GM19351 (cell line): ENCODE data around the gene FOXD4L1.
"Not testable (repeated sequence)": the region's sequence is repeated elsewhere in the genome, so short reads cannot be mapped to it uniquely, and the experiment has no call there.

ENCODE experiments used
- ATAC-seq: cut with Tn5 transposase; IDR thresholded peaks from one replicate; pipeline ENCODE4 v1.9.1; 2021; ENCODE audit warnings: mild to moderate bottlenecking, moderate library complexity; ENCODE audit not compliant: unreplicated experiment

Gene FOXD4L1

DNA sequence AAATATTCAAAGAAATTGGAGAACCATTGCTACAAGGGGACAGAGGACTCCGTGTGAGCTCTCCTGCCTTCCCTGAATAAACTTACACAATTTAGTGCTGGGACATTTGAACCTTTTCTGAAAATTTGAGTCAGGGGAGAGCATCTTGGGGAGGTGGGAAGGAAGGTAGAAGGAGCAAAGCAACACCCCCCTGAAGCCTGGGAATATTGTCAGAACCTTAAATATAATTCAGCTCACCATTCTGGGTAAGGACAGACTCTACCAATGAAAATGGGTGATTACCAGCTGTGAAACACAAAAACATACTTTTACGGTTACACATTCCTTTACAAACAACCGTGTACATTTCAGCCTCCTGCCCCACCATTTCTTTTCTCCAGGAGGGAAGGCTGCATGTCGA is at the start of gene FOXD4L1:
TSS of gene FOXD4L1 (plus strand) at position 301 of the 400 bp plus-strand sequence. CDS start 592 bp downstream, outside the sequence.
- not testable (repeated sequence) for ATAC-seq

DNA sequence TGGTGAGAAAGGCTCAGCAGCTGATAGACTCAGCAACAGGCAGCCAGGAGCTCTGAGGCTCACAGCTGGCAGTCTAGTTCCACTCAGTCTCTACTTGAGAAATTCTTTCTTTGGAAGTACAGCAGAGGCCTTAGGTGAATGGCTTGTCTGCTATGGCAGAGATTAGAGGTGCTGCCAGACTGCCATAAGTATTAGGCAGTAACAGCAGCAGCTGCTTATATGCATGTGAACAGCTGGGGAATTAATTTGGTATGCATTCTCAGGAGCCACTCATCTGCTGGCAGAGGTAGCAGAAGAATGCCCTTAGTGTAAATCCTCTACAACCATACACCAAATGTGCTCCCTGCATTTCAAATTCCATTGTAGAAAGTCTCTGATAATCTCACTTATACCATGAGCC is 32.7 kb upstream of the FOXD4L1 start:
- not testable (repeated sequence) for ATAC-seq

- not testable (repeated sequence) for ATAC-seq
Measured at GRCh38 chr2:113476688-113477368, 21.6 kb upstream of the FOXD4L1 start.

- ATAC-seq, result not testable (repeated sequence)
Measured at GRCh38 chr2:113496527-113496926, 1.9 kb upstream of the FOXD4L1 start.

GRCh38 chr2:113499019-113499885 is 787 bp downstream of the FOXD4L1 start:
- not testable (repeated sequence) for ATAC-seq

DNA sequence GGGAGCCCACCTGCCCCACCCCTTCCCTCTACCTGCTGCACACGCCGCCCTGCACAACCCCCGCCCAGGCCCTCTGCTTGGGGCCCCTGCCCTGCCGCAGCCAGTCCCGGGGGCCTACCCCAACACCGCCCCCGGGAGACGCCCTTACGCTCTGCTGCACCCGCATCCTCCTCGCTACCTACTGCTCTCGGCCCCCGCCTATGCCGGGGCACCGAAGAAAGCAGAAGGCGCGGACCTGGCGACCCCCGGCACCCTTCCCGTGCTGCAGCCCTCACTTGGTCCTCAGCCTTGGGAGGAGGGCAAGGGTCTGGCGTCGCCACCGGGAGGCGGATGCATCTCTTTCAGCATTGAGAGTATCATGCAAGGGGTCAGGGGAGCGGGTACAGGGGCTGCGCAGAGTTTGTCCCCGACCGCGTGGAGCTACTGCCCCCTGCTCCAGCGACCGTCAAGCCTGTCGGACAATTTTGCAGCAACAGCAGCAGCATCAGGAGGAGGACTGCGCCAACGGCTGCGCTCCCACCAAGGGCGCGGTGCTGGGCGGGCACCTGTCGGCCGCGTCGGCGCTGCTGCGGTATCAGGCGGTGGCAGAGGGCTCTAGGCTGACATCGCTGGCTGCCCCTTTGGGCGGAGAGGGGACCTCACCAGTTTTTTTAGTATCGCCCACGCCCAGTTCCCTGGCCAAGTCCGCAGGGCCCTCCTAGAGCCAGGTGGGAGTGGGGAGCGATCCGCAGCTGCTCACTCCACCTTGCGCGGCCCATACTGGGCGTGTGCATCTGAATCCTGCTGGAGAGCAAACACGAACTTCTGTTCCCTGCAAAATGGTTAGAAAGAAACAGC is 1.6 kb downstream of the FOXD4L1 start:
- not testable (repeated sequence) for ATAC-seq

DNA sequence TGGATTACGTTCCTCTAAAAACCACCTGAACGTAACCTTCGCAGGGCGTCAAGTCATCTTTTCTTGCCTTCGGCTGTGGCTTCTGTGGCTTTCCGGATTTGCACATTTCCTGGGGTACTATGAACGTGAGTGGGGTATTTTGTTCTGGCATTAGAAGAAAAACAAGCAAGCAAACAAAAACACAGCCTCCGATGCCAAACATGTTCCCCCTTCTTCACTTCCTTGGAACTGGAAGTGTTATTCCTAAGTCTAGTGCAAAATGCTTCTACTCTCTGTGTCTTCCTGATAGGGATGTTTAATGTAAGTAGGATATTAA is 2.2 kb downstream of the FOXD4L1 start:
- not testable (repeated sequence) for ATAC-seq

GRCh38 chr2:113502216-113503093 is 4.0 kb downstream of the FOXD4L1 start:
- not testable (repeated sequence) for ATAC-seq

GRCh38 chr2:113503094-113504042 is 4.9 kb downstream of the FOXD4L1 start:
- ATAC-seq, result peak; percentile 70

DNA sequence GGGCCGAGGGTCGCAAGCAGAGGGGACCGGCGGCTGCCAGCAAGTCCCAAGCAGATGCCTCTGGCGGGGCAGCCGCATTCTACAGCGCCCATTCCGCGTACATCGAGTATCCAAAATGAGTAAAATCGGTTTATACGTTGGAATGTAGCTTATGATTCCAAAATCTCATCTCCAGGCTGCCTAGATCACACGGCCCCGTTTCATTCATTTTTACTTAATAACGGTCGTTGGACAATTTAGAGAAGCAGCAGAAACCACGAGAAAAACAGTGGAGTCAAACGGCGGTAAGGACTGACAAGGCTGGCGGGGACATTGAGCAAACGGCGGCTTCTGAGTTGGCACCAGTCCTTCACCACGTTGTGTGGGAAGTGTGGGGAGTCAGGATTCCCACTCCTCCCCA is 5.6 kb downstream of the FOXD4L1 start:
- not testable (repeated sequence) for ATAC-seq

GRCh38 chr2:113507394-113508140 is 9.1 kb downstream of the FOXD4L1 start:
- not testable (repeated sequence) for ATAC-seq

DNA sequence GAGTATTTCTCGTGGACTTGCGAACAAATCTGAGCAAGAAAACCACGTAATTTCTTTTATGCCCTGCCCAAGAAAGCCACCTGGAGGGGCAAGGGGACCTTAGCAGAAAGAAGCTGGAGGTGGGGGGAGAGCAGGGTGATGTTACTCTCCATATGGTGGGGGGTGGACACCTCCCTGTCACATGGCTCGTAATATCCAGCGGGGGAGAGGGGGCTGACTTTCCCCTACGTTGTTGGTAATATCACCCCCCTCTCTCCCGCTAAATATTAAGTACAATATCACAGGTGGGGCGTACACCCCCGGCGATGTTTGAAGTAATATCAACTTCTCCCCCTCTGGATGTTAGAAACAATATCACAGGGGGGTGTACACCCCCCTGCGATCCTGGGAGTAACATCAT is 9.7 kb downstream of the FOXD4L1 start:
- not testable (repeated sequence) for ATAC-seq

DNA sequence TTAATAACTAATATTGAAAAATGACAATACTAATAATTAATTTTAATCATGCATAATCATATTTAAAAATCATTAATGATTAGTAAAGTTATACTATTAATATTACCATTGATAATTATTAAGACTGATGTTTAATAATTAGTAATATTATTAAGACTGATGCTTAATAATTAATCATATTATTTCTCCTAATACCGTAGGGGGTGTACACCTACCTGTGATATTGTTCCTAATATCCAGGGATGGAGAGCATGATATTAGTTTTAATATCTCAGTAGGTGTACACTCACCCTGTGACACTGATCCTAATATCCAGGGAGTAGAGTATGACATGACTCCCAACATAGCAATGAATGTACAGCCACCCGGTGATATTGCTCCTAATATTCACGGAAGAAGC is 12.4 kb downstream of the FOXD4L1 start:
- not testable (repeated sequence) for ATAC-seq

DNA sequence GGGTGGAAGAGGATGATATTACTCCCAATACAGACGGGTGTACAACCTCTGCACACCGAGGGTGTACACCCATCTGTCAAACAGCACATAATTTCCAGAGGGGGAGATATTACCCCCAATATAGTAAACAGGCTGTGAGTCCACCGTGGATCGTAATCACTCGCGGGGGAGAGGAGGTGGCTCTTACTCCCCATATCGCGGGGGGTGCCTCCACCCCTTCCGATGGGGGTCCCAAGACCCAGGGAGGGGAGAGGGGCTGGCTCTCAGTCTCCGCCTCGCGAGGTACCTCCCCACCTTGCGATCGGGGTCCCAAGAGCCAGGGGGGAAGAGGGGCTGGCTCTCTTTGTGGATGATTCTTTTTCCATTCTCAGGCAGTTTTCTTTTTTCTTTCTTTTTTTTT is 13.4 kb downstream of the FOXD4L1 start:
- ATAC-seq, result not testable (repeated sequence)

DNA sequence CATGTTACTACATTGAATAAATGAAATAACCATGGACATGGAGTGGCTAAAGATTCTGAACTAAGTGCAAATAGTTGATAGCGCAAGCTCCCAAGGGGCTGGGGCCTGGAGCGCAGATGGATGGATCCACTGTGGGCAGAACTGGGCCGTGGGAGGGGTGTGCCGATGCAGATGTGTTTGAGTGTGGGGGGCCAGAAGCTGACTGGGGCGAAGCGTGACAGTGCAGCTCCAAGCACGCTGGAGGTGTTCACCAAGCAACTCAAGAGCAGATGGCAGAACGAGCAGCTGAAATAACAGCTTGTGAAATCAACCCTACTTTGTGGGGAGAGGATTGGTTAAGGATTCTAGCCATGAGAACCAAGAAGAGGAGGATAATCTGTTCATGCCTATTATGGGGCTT is 17.0 kb downstream of the FOXD4L1 start:
- not testable (repeated sequence) for ATAC-seq

GRCh38 chr2:113515995-113516394 is 17.5 kb downstream of the FOXD4L1 start:
- ATAC-seq, result not testable (repeated sequence)

GRCh38 chr2:113517025-113517424 is 18.6 kb downstream of the FOXD4L1 start:
- ATAC-seq, result not testable (repeated sequence)

GRCh38 chr2:113520837-113521236 is 22.4 kb downstream of the FOXD4L1 start:
- not testable (repeated sequence) for ATAC-seq
